K562 (cell line): ENCODE measurements around the gene DIS3L. TPM values are rescaled to one million over a fixed set of nuclear protein-coding genes. Genes with fewer than 3 reads are reported as not detected.
A peak's percentile ranks its signal among the peaks of the same experiment; 100 is the strongest.

Experiments
- ATF6 ChIP-seq: sonication (generic); formaldehyde crosslinking; IDR thresholded peaks from 2 replicates; pipeline ENCODE4 v1.4.0; 2020; ENCODE audit warnings: mild to moderate bottlenecking, missing genetic modification reagents
- CEBPB ChIP-seq: fragments of 450-650 bp; IDR thresholded peaks from 2 replicates; pipeline ENCODE4 v1.6.1; 2016; ENCODE audit warnings: missing genetic modification characterization, missing compliant biosample characterization
- CHAMP1 ChIP-seq: fragments of 450-650 bp; IDR thresholded peaks from 2 replicates; pipeline ENCODE4 v1.6.1; 2016; ENCODE audit warnings: mild to moderate bottlenecking
- CHD2 ChIP-seq: IDR thresholded peaks from 2 replicates; pipeline ENCODE4 v1.6.1; 2011; ENCODE audit warnings: low read depth, low read length
- HDAC8 ChIP-seq: fragments of 450-650 bp; IDR thresholded peaks from 2 replicates; pipeline ENCODE4 v1.6.1; 2016; ENCODE audit warnings: mild to moderate bottlenecking, missing genetic modification characterization, moderate library complexity, missing compliant biosample characterization
- HEY1 ChIP-seq: fragments of 250-450 bp; sonication (Bioruptor Pico); IDR thresholded peaks from 2 replicates; pipeline ENCODE4 v1.5.0; 2020; ENCODE audit warnings: mild to moderate bottlenecking, moderate library complexity, borderline replicate concordance
- MAX ChIP-seq: sonication (generic); formaldehyde crosslinking; IDR thresholded peaks from 2 replicates; pipeline ENCODE4 v1.9.0; 2022; ENCODE audit warnings: mild to moderate bottlenecking, missing genetic modification reagents
- MTA1 ChIP-seq: fragments of 450-650 bp; IDR thresholded peaks from 2 replicates; pipeline ENCODE4 v1.6.1; 2017; ENCODE audit warnings: borderline replicate concordance
- NCOA2 ChIP-seq, 2 experiments: fragments of 450-650 bp; IDR thresholded peaks; 2 replicates each; pipeline ENCODE4 v1.6.1; 2018; ENCODE audit warnings: mild to moderate bottlenecking in 2 of 2, moderate library complexity in 1 of 2; ENCODE audit not compliant: partially characterized antibody in 2 of 2
- NEUROD1 ChIP-seq: fragments of 150-350 bp; IDR thresholded peaks from 2 replicates; pipeline ENCODE4 v1.6.1; 2014; ENCODE audit warnings: borderline replicate concordance, low read length, low read depth; ENCODE audit not compliant: partially characterized antibody
- PCBP1 ChIP-seq: fragments of 200-400 bp; formaldehyde crosslinking; IDR thresholded peaks from 2 replicates; pipeline ENCODE4 v1.6.1; 2018; ENCODE audit warnings: mild to moderate bottlenecking, low read depth, low read length; ENCODE audit not compliant: poor library complexity, severe bottlenecking
- RAD21 ChIP-seq, 2 experiments: fragments of 250-450 bp in 1 of 2; fragments of 450-650 bp in 1 of 2; sonication (Bioruptor Pico) in 1 of 2; formaldehyde crosslinking in 1 of 2; IDR thresholded peaks in 1 of 2; conservative IDR thresholded peaks in 1 of 2; 2 replicates each; pipeline versions ENCODE4 v1.4.0 to v1.8.0; 2020 to 2022; ENCODE audit warnings: mild to moderate bottlenecking in 2 of 2, moderate library complexity in 1 of 2
- SAP30 ChIP-seq: fragments of 200-600 bp; sonication (generic); IDR thresholded peaks from 2 replicates; pipeline ENCODE4 v1.6.1; 2012; ENCODE audit warnings: borderline replicate concordance, low read depth, mild to moderate bottlenecking, moderate library complexity, low read length, control low read depth, inconsistent platforms; ENCODE audit not compliant: insufficient read depth, poor library complexity, severe bottlenecking
- SMAD2 ChIP-seq: fragments of 150-350 bp; IDR thresholded peaks from 2 replicates; pipeline ENCODE4 v1.6.1; 2014; ENCODE audit warnings: low read depth, mild to moderate bottlenecking, low read length
- SMC3 ChIP-seq: conservative IDR thresholded peaks from 2 replicates; pipeline ENCODE4 v1.6.1; 2011; ENCODE audit warnings: low read depth, low read length, improper control_type of control experiment; ENCODE audit not compliant: insufficient read depth
- STAG1 ChIP-seq: sonication (generic); formaldehyde crosslinking; IDR thresholded peaks from 2 replicates; pipeline ENCODE4 v1.5.0; 2020; ENCODE audit warnings: missing genetic modification reagents, borderline replicate concordance
- XRCC4 ChIP-seq: IDR thresholded peaks from one replicate; pipeline ENCODE4 v1.6.1; 2011; ENCODE audit not compliant: insufficient read depth, insufficient read length; ENCODE audit errors: extremely low read depth
- ZNF24 ChIP-seq: fragments of 450-650 bp; IDR thresholded peaks from 2 replicates; pipeline ENCODE4 v1.6.1; 2016
- polyA plus RNA-seq, 8 experiments: library from polyadenylated mRNA; depleted of rRNA in 4 of 8; stranded (reverse) in 5 of 8; unstranded in 3 of 8; fragments of >200 nt; fragmentation: Nextera tagmentation in 2 of 8; fragmentation: Illumina TruSeq in 1 of 8; extraction: Ambion mirVana in 2 of 8; extraction: Trizol in 1 of 8; gene quantifications; 2 replicates each; pipeline versions ENCODE4 v1.2.1 to v1.2.3, GENCODE V29; 2011 to 2014; ENCODE audit warnings: inconsistent platforms in 1 of 8, missing spikeins in 1 of 8
- total RNA-seq, 7 experiments: library from RNA; depleted of rRNA in 6 of 7; stranded (reverse); fragments of >200 nt in 6 of 7; fragmentation: Illumina TruSeq in 2 of 7; extraction: Trizol in 2 of 7; gene quantifications; 2 replicates each; pipeline versions ENCODE4 v1.2.1 to v1.2.3, GENCODE V29; 2011 to 2021; ENCODE audit warnings: low replicate concordance in 1 of 7
- TF ChIP-seq, protein P1 (sequence below): IDR thresholded peaks from 2 replicates; pipeline ENCODE4 v1.6.1; 2012; ENCODE audit warnings: low read depth, low read length, improper control_type of control experiment, borderline replicate concordance

DIS3L gene
- total and polyA plus RNA-seq, 9 of the 15 experiments (the other 6 are each of a cell fraction or from before 2014, with no cell fraction given) = 5.9 to 34.6 (median 16.9) TPM

DNA sequence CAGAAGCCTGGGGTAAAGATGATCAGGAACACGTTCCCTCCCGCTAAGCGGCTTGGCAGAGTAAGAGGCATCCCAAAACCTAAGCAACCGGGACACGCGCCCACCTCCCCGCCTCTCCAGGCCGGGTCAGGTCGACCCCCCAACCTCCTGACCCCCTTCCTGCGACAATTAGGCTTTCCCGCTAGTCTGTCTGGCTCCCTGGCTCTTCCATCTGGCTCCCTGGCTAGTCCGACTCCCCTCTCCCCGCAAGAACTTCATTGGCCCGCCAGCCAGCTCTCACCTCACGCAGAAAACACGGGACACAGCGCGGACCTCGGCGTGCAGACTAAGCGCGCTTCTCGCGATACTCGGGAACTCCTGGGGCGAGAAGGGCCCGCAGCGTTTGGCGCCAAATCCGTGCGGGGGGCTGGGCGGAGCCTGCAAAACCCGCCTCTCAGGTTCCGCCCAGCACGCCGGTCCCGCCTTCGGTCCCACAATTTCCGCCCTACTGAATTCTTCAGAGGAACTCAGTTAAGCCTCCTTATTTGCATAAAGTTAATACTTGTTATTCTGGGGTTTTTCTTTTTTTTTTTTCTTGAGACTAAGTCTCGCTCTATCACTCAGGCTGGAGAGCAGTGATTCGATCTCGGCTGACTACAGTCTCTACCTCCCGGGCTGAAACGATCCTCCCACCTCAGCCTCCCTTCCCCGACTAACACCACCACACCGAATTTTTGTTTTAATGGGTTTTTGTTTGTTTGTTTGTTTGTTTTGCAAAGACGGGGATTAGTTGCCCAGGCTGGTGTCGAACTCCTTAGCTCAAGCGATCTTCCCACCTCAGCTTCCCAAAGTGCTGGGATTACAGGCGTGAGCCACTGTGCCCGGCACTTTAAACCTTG lies 63.2 kb downstream of the DIS3L start, which contains the start of gene TIPIN (continued):
- no peak for TF ChIP-seq NCOA2 (IDR thresholded peaks at IDR 0.05; ENCODE audit: partially characterized antibody in 2 of 2)
- no peak for TF ChIP-seq PCBP1
- peak; percentile 100 for TF ChIP-seq CHD2
- no peak; the same call in 1 of the 2 replicates for TF ChIP-seq ZNF24
- no peak for TF ChIP-seq SAP30
- TF ChIP-seq HEY1 = no peak
- peak; percentile 27; the same call in 1 of the 2 replicates for TF ChIP-seq ATF6 (CRISPR knock-in tag)
- TF ChIP-seq XRCC4 = no peak
- no peak for TF ChIP-seq SMAD2
- TF ChIP-seq SMC3 = no peak
- peak; percentile 52 for TF ChIP-seq NEUROD1
- TF ChIP-seq HDAC8 (tag) = no peak; the same call in 1 of the 2 replicates
- TF ChIP-seq STAG1 = no peak
- peak; percentile 95 for TF ChIP-seq MTA1
- TF ChIP-seq MAX (CRISPR knock-in tag) = peak; percentile 72
- no peak for TF ChIP-seq RAD21 (CRISPR knock-in tag; conservative IDR thresholded peaks at IDR 0.05 in 1 of 2, IDR thresholded peaks at IDR 0.05 in 1 of 2)
- TF ChIP-seq, protein P1, sequence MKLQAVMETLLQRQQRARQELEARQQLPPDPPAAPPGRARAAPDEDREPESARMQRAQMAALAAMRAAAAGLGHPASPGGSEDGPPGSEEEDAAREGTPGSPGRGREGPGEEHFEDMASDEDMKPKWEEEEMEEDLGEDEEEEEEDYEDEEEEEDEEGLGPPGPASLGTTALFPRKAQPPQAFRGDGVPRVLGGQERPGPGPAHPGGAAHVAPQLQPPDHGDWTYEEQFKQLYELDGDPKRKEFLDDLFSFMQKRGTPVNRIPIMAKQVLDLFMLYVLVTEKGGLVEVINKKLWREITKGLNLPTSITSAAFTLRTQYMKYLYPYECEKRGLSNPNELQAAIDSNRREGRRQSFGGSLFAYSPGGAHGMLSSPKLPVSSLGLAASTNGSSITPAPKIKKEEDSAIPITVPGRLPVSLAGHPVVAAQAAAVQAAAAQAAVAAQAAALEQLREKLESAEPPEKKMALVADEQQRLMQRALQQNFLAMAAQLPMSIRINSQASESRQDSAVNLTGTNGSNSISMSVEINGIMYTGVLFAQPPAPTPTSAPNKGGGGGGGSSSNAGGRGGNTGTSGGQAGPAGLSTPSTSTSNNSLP = no peak
- no peak for TF ChIP-seq CEBPB
- TF ChIP-seq CHAMP1 = no peak
